CD4-positive, alpha-beta T cell treated with Interleukin-12 subunit alpha and Interleukin-12 subunit beta, for 1 hour (primary cell): ENCODE data around the gene RINT1.
"Not testable (repeated sequence)": the region's sequence is repeated elsewhere in the genome, so short reads cannot be mapped to it uniquely, and the experiment has no call there.

ENCODE experiments used
- DNase-seq: peaks from one replicate; pipeline ENCODE4 v3.0.0-alpha.2; 2020

The RINT1 gene

DNA sequence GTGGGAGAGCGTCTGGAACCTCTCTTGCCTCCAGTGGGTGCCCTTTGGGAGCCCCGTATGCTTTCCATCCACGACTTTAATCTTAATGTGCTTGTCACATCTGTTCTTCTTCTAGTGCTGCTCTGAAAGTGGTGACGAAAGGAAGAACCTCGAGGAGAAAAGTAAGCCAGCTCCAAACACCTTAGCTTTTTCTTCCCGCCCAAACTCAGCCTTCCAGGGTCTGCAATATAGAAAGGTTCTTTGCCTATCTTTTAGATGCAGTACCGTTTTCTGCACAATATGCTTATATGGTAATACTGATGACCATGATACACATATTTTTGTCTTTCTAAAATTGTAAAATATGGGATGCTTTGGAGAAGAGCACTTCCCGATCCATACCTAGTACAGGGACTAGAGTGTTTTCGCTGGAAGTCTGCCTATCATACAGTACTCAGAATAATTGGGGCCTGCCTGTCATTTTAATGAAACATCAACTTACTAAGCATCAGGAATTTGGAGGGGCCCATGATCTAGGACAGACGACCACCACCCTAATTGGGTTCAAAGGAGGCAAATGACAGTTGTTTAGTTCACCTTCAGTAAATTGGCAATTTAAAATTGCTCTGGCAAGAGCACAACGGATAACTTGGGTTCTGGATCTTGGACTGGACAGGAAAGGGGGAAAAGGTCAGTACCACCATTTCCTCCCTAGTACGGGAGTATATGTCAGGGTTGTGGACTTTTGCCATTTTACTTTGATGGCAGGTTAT is 884 bp downstream of the RINT1 start:
- no peak for DNase-seq

DNA sequence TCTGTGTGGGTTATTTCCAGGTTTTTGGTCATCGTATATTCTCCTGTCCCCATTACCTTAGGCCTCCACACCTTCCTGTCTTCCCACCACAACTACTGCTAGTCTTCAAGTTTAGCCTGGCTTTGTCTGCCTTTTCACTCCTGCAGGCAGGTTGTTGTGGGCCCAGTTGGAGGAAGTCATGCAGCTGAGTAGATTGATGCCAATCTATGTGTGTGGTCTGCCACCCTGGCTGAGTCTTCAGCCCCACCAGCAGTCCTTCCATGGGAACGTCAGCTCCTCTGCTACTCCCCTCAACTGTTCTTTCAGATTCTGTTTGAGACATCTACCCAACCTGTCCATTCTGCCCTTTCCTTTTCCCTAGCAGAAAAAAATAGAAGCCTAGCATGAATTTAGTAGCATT is 6.3 kb downstream of the RINT1 start:
- no peak for DNase-seq

DNA sequence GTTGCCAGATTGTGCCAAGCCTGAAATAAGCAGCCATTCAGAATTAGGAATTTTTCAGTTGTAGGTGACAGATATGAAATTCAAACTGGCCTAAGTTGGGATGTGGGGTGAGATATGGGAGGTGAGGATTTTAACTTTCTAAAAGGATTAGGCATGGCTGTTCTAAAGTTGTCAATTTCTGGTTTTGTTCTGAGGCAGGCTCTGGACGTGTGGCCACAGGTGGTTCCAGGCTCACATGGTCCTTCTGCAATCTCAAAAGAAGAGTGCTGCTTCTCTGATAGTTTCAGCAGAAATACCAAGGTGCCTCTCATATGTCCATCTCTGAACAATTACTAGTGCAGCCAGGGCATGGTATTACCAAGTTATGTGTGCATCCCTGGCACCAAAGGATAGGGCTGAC is 27.9 kb downstream of the RINT1 start:
- DNase-seq: no peak

DNA sequence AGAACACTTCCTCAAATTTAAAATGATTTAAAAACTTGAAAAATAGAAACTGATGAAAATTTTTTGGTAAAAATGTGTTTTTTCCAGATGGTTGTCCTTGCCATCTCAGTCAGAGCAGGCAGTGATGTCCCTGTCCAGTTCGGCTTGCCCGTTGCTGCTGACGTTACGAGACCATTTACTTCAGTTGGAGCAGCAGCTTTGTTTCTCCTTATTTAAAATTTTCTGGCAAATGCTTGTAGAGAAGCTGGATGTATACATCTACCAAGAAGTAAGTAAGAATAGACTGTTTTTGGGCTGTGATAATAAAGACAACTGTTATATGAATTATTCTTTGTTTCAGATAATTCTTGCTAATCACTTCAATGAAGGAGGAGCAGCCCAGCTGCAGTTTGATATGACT is 33.2 kb downstream of the RINT1 start:
- no peak for DNase-seq

DNA sequence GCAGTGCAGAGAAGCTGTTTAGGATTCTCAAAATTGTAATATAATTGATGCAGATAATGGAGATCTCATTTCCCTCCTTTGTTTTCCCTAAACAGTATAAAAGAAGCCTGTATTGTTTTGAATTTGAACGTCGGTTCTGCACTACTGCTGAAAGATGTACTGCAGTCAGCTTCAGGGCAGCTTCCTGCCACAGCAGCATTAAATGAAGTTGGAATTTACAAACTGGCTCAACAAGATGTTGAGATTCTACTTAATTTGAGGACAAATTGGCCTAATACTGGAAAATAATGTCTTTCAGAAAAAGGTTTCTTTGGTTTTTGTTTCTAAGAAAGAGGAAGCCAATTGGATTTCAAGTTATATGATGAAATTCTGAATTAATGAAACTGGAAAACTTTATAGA is 35.0 kb downstream of the RINT1 start:
- no peak for DNase-seq

DNA sequence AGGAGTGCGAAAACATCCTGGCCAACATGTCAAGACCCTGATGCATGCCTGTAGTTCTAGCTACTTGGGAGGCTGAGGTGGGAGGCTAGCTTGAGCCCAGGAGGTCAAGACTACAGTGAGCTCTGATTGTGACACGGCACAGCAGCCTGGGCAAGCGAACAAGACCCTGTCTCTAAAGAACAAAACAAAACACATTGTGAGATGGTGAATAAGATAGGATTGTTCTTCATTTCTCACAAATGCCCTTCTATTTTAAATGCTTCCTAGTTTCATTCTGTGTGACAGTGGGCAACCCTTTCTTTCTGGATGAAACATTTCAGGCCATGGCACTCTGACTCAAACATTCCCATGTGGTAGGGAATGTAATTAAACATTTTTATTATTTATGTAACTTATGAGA is 35.8 kb downstream of the RINT1 start:
- no peak for DNase-seq

DNA sequence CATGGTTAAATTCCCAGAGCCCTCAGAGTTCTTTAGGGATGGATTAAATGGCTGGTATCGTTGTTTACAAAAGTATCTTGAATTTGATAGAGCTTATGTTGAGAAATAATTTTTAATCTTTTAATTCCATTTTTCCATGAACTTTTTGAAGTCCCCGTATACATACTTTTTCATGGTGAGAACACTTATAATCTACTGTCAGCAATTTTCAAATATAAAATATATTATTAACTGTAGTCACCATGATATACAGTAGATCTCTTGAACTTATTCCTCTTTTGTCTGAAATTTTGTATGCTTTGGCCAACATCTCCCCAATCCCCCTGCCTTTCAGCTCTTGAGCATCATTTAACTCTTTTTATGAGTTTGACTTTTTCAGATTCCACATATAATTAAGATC is 39.9 kb downstream of the RINT1 start:
- no peak for DNase-seq

DNA sequence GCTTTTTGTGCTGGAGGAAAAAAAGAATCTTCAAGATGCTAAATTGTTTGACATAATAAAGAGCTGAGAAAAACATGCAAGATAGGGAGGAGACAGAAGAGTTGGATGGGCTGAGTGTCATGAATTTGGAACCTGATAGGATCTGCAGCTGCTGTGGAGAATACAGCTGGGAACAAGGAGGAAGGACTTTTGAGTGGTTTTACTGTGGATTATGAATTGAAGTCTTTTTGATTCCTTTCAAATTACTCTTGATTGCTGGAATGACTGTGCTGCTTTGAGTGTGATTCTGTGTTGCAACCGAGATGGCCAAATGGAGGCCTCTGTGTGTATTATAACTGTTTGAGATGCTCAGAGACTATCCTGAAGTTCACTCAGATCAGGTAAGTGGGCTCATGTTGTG is 45.2 kb downstream of the RINT1 start:
- DNase-seq: no peak

DNA sequence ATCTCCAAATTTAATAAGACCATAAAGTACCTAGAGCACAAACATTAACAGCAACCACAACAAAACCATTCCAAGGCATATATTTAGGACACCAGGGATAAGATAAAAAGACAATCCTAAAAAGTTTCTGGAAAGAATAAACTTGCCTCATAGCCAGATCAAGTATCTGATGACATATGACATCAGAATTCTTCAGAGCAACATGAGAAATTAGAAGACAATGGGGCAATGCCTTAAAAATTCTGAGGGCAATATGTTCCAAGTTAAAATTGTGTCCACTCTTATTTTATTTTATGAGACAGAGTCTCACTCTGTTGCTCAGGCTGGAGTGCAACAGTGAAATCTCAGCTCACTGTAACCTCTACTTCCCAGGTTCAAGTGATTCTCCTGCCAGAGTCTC is 46.5 kb downstream of the RINT1 start:
- DNase-seq: no peak

DNA sequence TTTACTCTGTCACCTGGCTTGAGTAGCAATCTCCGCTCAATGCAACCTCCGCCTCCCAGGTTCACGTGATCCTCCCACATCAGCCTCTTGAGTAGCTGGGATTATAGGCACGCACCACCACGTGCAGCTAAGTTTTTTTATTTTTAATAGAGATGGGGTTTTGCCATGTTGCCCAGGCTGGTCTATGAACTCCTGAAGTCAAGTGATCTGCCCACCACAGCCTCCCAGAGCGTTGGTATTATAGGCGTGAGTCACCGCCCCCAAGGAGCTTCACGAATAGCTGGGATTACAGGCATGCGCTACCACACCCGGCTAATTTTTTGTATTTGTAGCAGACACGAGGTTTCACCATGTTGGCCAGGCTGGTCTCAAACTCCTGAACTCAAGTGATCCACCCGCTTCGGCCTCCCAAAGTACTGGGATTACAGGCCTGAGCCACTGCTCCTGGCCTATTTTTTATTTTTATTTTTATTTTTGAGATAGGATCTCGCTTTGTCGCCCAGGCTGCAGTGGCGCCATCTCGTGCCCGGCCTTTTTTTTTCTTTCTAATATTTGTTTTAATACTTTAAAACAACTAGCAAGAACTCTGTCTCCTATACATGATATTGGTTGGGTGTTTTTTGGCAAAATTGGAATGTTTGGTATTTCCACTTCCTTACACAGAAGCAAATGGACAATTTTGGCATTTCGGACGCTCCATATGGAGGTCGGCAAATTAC is 48.2 kb downstream of the RINT1 start:
- no peak for DNase-seq

DNA sequence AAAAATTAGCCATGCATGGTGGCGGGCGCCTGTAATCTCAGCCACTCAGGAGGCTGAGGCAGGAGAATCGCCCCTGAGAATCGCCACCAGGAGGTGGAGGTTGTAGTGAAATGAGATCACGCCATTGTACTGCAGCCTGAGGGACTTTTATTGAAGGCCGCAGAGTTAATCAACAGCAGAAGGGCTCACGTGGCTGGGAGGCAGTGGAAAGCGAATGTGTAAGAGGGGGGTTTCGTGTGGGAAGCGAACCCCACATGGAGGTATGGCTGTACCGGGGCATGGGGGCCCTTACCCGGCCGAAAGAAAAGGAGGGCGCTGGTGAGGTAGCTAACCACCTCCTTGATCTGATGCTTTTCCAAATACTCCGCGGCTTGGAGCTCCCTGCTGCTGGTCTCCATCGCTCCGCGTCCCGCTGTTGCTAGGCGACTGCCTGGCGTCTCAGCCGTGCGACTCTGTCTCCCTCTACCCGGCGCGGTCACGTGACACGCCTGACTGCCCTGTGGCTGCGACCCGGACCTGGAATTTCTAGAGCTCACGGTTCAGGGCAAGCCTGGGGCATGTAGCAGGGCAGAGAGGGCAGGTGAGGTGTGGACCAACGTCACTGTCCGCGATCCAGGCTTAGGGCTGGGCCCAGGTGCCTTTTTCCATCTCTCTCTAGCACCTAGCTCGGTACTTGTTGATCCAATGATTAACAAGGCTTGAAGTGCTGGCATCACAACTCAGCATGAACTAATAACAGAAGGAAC is 49.2 kb downstream of the RINT1 start, which contains the start of gene EFCAB10:
Gene EFCAB10 (minus strand): TSS at position 428 of the 746 bp plus-strand sequence. CDS start 30 bp downstream, at position 398.
- DNase-seq: peak; percentile 27

DNA sequence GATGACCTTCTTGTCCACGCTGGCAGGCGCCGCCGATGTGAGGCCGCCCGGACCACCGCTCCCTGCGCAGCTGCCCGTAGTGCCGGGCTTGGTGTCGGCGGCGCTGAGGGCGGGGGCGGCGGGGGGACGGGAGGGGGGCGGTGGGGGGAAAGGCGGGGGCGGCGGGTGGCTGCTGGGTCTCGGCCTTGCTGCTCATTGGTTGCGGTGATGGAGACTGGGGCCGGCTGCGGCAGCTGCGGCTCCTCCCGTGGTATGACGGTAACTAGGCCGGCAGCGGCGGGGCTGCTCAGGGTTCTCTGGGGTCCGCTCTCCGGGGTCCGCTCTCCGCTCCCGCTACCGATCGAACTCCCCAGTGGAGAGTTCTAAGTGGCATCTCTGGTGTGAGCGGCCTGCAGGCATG is 51.1 kb downstream of the RINT1 start:
- no peak for DNase-seq

DNA sequence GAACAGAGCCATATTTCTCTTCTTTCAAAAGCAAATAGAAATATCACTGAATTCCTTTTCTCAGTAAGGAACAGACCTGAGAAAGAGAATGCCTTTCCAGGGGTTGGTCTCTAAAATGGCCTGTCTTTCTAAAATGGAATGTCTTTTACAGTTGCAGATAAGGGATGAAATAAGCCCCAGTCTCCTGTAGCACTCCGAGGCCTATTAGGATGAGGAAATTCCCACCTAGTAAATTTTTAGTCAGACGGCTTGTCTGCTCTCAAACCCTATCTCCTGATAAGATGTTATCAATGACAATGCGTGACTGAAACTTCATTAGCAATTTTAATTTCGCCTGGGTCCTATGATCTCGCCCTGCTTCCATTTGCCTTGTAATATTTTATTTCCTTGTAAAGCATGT is 52.2 kb downstream of the RINT1 start:
- no peak for DNase-seq

DNA sequence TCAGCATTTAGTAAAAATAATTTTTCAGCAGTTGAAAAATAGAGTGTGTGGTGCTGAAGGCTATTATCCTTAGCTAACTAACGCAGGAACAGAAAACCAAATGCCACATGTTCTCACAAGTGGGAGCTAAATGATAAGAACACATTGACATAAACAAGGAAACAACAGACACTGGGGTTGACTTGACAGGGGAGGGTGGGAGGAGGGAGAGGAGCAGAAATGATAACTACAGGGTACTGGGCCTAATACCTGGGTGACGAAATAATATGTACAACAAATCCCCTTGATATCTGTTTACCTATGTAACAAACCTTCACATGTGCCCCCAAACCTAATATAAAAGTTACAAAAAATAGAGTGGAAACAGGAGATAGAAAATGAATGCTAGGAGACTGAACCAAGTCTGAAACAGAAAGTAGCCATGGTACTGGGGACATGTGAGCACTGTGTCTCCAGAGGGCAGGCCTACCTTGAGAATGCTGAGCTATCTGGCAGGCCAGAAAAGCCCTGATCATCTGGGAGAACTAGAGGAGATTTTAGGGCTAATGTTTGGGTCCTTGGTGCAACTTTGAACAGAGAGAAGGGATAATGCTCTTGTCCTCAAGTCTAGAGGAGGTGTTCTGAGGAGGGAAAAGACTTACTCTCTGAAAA is 54.0 kb downstream of the RINT1 start:
- no peak for DNase-seq

DNA sequence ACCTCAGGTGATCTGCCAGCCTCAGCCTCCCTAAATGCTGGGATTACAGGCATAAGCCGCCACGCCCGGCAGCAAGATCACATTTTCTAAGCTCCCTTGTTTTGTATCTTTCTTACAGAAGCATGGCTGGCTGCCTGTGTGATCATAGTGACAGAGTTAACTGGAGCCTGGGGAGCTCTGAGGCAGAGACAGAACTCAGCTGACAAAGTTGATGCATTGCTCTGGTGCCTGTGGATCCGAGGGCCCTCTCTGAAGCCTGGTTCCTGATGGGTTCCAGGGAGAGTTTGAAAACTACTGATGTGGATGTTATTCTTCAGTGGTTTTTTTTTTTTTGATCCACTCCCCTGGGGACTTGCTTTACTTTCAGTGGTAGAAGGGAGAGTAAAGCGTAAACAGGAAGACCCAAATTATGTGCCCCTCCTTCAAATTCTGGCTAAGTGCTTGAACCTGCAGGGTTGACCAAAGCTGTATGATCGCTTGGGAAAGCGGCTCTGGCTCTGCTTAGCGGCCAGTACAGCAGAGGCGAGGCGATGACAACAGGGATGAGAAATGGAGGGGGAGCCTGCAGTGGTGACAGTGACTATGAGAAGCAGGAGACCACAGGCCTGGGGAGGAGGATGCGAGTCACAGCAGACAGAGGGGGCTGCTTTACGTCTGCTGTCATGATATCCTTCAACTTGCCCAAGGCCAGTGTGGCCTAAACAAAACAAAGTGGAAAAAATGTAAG is 56.1 kb downstream of the RINT1 start:
- DNase-seq: no peak

DNA sequence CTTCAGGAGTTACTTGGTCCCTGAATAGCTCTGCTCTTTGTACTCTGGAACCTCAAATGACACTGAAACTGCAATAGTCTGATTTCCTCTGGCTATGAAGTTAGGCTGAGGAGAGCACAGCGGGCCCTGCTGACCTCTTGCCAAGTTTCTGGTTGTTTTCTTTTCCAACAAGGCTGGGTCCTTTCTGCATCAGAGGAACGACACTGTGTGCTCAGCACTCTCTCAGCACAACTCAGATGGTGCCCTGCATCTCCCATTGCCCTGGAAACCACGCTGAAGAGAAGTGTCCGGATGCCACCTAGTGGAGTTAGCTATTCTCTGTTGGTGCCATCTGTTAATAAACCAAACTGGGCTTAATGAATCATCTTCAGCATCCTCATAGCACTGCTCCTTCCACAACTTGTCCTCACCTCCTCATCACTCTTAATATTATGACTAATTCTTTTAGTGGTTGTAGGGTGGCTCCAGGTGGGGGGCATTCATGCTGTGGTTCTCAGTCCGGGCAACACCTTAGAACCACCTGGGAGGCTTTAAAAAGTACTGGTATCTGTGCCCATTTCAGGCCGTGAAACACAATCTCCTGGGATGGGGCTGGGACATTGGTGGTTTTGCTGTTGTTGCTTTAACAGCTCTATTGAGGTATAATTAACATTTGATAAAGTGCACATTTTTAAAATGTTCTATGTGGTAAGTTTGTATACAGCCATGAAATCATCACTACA is 57.5 kb downstream of the RINT1 start:
- DNase-seq: peak; percentile 59

DNA sequence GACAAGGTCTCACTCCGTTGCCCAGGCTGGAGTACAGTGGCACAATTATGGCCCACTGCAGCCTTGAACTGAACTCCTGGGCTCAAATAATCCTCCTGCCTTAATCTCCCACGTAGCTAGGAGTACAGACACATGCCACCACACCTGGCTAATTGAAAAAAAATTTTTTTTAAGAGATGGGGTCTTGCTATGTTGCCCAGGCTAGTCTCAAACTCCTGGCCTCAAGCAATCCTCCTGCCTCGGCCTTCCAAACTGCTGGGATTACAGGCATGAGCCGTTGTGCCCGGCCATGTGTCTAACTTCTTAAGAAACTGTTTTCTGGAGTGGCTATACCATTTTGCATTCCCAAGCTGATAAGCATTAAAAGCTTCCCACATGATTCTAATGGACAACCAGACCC is 58.8 kb downstream of the RINT1 start:
- no peak for DNase-seq

DNA sequence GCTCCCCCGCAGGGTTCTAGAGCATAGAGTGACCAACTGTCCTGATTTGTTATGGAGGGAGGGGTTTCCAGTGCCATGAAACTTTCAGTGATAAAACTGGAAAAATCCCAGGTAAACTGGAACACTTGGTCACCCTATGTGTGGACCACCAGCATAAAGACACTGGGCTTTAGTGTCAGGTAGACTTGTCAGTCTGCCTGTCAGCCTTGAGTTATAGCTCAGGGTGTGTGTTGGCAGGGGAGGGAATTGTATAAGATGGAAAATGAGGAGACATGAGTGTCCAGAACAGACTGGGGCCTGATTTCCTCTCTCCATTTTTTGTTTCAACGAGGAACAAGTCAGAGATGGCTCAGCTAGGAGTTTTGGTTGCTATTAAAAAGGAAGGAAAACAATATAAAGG is 59.5 kb downstream of the RINT1 start:
- no peak for DNase-seq

DNA sequence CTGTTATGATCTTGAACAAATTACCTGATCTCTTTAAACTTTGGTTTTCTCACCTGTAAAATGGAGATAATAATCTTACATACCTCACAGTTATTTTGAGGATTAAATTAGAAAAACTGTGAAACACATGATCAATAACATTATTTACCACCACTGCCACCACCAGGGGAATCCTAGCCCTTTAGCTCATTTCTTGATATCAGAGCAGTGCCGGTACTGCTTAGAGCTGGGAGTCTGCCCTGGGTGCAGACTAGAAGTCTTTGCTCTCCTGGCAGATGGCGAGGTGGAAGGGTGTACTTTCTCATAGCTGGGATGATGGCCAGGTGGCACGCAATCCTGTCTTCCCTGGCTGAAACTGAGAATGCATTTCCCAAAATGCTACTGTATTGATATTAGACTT is 62.0 kb downstream of the RINT1 start:
- DNase-seq: no peak

DNA sequence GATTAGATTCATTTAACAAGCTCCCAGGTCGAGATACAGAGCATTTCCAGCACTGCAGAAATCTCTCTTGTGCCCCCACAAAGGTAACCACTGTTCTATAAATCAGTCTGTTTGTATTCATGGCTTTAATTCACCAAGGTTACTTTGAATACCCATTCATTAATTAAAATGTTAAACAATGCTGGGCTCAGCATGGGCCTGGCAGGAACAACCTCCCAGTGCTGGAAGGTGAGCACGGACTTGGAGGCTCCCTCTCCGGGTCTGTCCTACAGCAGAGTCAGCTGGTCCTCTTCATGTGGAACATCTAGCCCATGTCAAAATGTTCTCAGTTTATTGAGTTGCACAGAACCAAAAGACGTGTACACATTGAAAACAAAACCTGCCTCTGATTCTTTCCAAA is 64.9 kb downstream of the RINT1 start:
- no peak for DNase-seq

DNA sequence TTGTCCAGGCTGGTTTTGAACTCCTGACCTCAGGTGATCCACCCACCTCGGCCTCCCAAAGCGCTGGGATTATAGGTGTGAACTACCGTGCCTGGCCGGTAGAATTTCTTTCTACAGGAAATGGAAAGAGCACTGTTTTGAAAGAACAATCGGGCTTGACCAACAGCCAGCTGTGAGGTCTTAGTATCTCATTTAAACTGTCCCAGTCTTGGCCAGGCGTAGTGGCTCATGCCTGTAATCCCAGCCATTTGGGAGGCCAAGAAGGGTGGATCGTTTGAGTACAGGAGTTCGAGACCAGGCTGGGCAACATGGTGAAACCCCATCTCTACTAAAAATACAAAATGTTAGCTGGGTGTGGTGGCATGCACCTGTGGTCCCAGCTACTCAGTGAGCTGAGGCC is 67.1 kb downstream of the RINT1 start:
- not testable (repeated sequence) for DNase-seq

DNA sequence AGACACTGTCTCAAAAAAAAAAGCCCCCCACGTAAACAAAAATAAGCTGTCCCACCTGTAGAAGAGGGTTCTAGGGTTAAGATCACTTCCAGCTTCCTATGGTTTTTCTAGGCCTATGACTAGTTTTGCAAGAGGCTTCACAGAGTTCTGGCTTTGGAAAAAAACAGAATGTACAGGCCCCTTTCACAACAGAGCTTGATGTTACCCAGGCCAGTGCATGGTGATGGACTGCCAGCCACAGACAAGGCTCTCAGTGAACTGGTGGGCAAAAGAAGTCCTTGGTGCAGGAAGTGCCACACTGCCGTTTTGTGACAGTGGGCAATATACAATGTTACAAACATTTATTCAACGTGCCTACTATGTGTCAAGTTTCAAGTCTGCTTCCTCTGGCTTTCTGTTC is 67.5 kb downstream of the RINT1 start:
- no peak for DNase-seq
